GM10266 (cell line): Measurements from ENCODE around the gene PTPRG.

Source experiments
- DNase-seq: peaks from one replicate; pipeline ENCODE4 v3.0.0; 2012; ENCODE audit errors: extremely low spot score
- TF ChIP-seq, protein P1 (sequence below): IDR thresholded peaks from 2 replicates; pipeline ENCODE4 v1.5.1; 2012; ENCODE audit warnings: mild to moderate bottlenecking, low read depth; ENCODE audit not compliant: control insufficient read depth, insufficient read depth; ENCODE audit errors: missing control alignments

PTPRG gene

DNA sequence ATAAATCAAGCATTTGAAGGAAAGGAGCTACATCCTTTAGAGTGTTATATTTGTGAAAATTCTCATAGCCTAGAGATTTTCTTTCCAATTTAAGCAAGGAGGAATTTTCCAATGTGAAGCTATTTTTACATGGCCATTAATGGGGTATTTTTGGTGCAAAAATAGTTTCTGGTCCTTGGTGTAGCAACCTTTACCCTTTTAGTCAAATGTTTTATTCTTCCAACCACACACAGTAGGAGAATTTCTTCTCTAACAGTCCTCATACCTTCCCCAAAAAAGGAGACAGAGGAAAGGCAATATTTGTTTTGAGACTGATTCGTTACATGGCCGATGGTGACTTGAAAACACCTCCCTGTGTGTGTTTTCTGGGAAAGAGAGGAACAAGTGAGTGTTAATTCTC lies 261.2 kb downstream of the PTPRG start:
- no peak for DNase-seq
- TF ChIP-seq, protein P1, sequence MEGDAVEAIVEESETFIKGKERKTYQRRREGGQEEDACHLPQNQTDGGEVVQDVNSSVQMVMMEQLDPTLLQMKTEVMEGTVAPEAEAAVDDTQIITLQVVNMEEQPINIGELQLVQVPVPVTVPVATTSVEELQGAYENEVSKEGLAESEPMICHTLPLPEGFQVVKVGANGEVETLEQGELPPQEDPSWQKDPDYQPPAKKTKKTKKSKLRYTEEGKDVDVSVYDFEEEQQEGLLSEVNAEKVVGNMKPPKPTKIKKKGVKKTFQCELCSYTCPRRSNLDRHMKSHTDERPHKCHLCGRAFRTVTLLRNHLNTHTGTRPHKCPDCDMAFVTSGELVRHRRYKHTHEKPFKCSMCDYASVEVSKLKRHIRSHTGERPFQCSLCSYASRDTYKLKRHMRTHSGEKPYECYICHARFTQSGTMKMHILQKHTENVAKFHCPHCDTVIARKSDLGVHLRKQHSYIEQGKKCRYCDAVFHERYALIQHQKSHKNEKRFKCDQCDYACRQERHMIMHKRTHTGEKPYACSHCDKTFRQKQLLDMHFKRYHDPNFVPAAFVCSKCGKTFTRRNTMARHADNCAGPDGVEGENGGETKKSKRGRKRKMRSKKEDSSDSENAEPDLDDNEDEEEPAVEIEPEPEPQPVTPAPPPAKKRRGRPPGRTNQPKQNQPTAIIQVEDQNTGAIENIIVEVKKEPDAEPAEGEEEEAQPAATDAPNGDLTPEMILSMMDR: no peak

DNA sequence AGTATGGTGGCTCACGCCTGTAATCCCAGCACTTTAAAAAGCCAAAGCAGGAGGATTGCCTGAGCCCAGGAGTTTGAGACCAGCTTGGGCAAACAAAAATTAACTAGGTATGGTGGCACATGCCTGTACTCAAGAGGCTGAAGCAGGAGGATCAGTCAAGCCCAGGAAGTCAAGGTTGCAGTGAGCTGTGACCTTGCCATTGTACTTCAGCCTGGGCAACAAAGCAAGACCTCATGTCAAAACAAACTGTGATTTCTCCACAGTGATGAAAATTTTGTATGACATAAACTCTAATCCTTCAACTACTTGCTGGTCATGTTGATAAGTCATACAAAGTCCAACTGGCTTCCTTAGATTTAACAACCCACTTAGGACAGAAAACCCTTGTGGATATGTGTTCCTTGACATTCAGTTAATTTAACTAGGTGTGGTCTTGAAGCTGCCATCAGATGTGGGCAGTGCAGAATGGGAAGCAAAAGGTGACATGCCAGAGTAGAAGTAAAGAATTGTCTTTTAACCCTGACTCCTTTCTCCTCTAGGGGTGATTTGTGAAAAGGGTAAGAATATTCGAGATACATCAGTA lies 263.3 kb downstream of the PTPRG start:
- TF ChIP-seq, protein P1: no peak
- no peak for DNase-seq

DNA sequence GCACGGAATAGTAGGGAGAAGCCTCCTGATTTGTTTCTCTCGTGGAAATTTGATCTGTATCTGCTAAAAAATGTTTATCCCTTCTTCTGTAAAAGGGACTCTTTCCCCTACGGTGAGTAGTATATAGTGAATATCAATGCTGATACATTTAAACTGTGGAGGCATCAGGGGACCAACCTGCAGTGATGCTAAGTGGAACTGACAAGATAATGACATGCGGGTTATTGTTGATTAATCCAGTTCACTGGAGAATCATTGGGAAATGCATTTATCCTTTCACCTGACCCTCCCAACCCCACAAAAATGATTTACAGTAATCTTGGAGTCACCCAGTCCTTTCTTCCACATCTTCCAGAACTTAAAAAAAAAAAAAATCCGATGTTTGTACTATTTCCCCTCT lies 264.8 kb downstream of the PTPRG start:
- TF ChIP-seq, protein P1: no peak
- no peak for DNase-seq

DNA sequence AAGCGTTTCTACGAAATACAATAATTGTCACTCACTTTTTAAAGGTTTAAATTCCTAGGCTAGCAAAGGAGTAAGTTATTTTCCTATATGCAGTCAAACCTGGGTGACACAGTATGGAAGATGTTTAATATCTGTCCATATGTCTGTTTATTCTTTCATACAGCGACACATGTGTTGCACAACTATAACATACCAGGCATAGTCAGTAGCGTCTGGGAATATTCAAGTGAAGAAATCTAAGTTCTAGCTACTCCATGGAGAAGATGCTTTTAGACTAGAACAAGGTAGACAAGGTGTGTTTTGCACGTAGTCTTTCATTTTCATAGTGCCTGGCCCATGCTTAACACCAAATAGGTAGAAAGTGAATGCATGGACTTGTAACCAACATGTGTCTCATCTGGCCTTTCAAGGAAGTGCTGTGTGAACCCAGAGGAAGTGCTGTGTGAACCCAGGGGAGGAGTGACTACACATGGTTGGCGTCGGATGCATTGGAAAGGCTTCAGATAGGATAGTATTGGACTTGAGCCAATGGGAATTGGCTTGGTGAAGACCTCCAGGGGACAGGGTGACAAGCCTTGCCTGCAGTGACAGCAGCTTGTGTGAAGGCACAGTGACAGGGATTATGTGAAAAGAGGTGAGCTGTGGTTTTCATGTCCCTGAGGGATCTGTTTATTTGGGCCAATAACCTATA lies 267.0 kb downstream of the PTPRG start:
- DNase-seq: no peak
- TF ChIP-seq, protein P1: no peak

DNA sequence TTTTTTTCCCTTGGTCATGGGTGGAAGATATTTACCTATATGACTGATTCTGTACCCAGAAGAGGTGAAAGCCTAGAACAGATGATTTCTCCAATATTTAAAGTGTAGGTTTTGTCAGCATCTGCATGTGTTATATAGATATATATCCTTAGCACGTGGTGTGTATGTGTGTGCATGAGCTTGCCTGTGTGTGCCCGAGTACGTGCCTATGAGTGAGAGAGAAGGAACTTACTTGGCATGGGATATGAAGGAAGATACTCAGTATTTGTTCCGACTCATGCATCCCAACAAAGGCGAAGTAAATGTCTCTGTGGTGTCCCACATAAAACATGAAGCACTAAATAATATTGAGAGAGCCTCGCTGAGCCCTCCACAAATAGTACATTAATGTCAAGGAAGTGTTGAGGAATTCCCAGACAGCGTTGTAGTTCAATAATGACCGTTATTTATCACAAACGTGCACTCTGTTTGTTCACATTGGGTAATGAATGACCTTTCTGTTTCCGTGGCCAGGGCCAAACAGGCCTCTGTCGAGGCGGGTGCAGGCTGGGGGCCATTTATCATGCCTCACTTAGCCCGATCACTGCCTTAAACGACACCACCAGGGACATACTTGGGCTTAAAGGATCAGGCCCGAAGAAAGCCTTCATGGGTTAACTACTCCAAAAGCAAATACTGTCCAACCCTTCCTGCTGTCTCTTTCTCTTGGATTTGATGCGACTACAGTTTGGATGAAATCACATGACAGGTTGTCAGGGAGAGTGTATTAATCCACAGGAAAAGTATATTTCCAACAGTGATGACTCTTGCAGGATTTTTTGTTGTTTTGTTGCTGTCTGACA lies 267.7 kb downstream of the PTPRG start:
- TF ChIP-seq, protein P1: no peak
- no peak for DNase-seq

DNA sequence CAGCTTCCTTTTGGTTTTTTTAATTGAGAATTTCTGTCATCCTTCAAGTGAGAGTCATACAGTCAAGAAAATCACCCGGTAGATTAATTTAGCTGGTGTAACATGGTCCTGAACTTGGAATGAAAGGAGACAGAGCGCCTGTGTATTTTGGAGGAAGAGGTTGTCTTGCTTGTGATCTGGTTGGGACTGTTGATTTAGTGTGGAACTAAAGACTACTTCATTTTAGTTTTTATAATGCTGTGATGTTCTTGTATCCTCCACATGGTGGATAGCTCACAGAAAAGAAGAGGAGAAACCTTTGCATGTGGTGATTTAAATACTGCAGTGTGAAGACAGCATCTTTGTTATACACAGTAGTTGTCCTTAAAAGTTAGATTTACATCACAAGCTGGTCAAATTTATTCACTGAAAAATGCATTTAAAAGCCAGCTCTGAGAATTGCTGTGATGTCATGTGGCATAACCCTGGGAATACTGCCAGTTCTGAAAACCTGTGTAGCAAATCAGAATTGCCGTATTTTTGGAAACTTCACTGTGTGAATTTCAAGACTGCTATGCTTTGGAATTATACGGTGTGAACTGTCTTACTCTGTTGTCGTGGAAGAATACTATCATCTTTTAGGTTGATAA lies 268.5 kb downstream of the PTPRG start:
- no peak for DNase-seq
- TF ChIP-seq, protein P1: no peak
